NCI-H748 (cell line): ENCODE results near the gene PSMD13.
"Not testable (repeated sequence)": the region's sequence is repeated elsewhere in the genome, so short reads cannot be mapped to it uniquely, and the experiment has no call there.

Source experiments
- DNase-seq: peaks from one replicate; lab custom pipeline; 2025; ENCODE audit not compliant: unreplicated experiment; lab: John Stamatoyannopoulos, UW

PSMD13 gene

GRCh38 chr11:236774-237767 lies at the start of gene PSMD13:
Gene PSMD13, plus strand, starts transcription at chr11:236976. Its CDS starts 74 bp downstream, at chr11:237050.
- DNase-seq: peak; percentile 90

DNA sequence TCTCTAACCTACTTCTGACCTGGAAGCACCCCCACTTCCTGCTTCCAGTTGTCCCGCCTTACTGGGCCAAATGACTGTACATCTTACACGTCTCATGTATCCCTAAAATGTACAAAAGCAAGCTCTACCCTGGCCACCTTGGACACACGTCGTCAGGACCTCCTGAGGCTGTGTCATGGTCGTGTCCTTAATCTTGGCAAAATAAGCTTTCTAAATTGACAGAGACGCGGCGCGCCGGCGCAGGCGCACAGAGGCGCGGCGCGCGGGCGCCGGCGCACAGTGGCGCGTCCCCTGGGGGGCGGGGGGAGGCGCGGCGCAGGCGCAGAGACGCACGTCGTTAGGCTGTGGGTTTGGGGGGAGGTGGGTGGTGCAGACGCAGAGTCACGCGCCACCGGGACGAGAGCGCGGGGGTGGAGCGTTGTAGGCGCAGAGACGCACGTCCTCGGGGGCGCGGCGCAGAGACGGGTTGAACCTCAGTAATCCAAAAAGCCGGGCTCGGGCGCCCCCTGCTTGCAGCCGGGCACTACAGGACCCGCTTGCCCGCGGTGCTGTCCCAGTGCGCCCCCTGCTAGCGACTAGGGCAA lies 47.5 kb upstream of the PSMD13 start:
- DNase-seq: not testable (repeated sequence)

DNA sequence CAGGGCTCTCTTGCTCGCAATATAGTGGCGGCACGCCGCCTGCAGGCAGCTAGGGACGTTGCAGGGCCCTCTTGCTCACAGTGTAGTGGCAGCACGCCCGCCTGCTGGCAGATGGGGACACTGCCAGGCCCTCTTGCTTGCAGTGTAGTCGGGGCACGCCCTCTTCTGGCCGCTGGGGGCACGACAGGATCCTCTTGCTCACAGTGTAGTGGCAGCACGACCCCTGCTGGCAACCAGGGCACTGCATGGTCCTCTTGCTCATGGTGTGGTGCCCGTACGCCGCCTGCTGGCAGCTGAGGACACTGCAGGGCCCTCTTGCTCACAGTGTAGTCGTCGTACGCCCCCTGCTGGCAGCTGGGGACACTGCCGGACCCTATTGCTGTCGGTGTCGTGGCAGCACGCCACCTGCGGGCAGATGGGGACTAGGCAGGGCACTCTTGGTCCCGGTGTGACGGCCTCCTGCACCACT lies 46.9 kb upstream of the PSMD13 start:
- not testable (repeated sequence) for DNase-seq

GRCh38 chr11:190546-190945 lies 46.2 kb upstream of the PSMD13 start:
- DNase-seq: not testable (repeated sequence)

GRCh38 chr11:191490-192478 lies 45.0 kb upstream of the PSMD13 start:
- DNase-seq: not testable (repeated sequence)

- DNase-seq: not testable (repeated sequence)
Observed at GRCh38 chr11:192674-193128, 44.1 kb upstream of the PSMD13 start, which contains the start of gene SCGB1C1. Gene SCGB1C1, plus strand, starts transcription at chr11:193078. Its CDS starts 22 bp downstream, at chr11:193100.

- DNase-seq: not testable (repeated sequence)
Observed at GRCh38 chr11:193481-193880, 43.3 kb upstream of the PSMD13 start.

DNA sequence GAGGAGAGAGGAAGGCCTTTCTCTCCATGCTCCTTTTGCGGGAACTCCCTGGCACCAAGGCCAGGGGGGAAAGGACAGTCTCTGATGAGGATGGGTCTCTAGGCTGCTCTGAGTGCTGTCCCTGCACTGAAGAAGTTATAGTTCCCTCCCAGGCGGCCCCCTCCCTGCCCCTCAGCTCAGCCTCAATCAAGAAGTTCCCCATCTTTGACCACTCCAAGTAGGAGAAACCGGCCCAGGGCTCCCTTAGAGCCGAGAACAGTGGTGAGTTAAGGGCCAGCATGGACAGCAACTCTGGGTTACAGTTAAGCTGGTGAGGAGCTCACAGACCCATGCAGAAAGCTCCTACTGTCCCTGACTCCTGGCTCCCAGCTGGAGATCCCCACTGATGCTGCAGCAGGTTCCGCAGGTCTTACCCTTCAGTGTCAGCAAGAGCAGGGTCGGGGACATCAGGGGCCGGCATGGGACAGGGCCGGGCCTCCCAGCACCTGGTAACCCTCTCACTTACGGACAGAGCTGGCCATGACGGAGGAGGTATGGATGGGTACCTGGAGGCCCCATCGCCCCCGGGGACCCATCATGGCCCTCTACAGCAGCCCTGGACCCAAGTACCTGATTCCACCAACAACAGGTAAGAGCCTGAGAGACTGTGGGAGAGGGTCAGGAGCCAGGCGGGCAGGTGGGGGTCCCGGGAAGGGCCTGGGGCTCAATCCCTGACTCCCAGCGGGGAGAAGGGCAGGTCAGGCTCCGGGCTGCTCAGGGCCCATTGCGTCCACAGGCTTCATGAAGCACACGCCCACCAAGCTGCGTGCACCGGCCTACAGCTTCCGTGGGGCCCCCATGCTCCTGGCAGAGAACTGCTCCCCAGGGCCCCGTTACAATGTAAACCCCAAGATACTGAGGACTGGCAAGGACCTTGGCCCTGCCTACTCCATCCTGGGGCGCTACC lies 39.7 kb upstream of the PSMD13 start:
- DNase-seq: no peak

GRCh38 chr11:197741-198235 lies 39.0 kb upstream of the PSMD13 start:
- DNase-seq: no peak

GRCh38 chr11:198236-198806 lies 38.5 kb upstream of the PSMD13 start:
- DNase-seq: no peak

DNA sequence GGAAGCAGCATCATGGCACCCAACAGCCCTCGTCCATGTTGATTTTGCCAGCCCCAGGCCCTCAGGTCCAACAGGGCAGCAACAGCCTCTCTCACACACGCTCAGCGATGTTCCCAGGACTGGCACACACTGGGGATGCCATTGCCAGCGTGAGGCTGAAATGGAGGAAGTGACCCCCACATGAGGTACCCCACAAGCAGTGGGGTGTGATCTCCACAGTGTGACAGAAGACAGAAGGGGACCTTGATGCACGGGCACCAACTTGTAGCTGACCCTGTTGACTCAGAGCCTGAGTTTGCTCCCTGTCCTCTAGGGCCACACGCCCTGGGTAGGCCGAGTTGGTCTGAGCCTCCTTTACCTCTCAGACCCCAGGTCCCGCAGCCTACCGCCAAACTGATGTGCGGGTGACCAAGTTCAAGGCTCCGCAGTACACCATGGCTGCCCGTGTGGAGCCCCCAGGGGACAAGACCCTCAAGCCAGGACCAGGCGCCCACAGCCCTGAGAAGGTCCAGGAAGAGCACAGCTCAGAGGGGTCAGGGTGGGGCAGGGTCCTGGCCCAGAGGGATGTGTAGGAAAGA lies 37.7 kb upstream of the PSMD13 start:
- no peak for DNase-seq

GRCh38 chr11:199782-200181 lies 37.0 kb upstream of the PSMD13 start:
- DNase-seq: no peak

DNA sequence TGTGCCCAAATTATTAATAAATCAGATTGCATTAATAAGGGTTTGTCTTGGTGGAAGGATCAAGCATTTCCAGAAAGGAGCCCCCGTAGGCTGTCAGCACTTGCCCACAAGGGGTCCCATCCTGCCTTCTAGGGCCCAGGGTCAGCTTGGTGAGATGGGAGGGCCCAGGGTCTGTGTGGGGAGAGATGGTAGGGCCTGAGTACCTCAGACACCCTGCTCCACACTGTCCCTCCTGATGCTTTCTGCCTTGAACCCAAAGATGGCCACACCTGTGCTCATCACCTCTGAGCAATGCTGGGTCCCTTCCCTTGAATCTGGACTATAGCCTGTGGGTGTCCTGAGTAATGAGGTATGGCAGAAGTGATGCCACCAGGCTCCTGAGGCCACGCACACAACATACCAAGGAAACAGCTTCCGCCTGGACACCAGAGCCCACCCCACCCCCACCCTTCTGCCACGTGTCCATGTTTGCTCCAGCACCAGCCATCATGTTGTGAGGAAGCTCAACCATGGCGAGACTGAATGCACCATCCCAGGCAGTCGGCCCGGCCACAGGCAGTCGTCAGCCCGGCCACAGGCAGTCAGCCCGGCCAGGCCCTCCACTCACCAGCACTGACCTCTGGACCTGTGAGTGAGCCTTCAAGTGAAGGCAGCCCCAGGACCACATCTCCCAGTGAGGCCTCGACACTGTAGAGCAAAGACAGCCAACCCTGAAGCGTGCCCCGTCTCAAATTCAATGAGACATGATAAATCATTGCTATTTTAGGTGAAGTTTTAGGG lies 36.4 kb upstream of the PSMD13 start:
- no peak for DNase-seq

GRCh38 chr11:201966-202365 lies 34.8 kb upstream of the PSMD13 start:
- no peak for DNase-seq

DNA sequence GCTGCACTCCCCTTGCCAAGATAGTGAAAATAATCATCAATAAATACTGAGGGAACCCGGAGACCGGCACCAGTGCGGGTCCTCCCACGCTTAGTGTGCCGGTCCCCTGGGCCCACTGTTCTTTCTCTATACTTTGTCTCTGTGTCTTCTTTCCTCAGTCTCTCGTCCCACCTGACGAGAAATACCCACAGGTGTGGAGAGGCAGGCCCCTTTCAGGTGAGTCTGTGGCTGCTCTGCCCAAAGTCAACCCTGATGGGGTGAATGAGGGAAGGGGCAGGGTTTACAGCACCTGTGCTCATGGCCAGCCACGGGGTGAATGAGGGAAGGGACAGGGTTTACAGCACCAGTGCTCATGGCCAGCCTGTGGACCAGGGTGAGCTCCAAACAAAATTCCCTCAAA lies 34.3 kb upstream of the PSMD13 start:
- DNase-seq: no peak

GRCh38 chr11:203056-203944 lies 33.5 kb upstream of the PSMD13 start:
- no peak for DNase-seq
